Measurements from ENCODE around the gene PRF1. TPM values are rescaled to one million over a fixed set of nuclear protein-coding genes. Genes with fewer than 3 reads are reported as not detected.

Gene PRF1
- total and polyA plus RNA-seq, 2 of the 13 experiments (the other 11 are each of a cell fraction or from before 2014, with no cell fraction given): 1.00 to 1.4 TPM

GRCh38 chr10:70560511-70560941, 42.0 kb downstream of the PRF1 start (continued):
- TF ChIP-seq ZBTB20 (CRISPR knock-in tag; IDR thresholded peaks at IDR 0.05; ENCODE audit: borderline replicate concordance, low read depth) (no peak), FOXM1 (CRISPR knock-in tag; IDR thresholded peaks at IDR 0.05) (no peak), ZNF75D (CRISPR knock-in tag; IDR thresholded peaks at IDR 0.05; ENCODE audit: borderline replicate concordance) (no peak), ZNF616 (CRISPR knock-in tag; IDR thresholded peaks at IDR 0.05; ENCODE audit: low read depth) (no peak), AFF4 (CRISPR knock-in tag; IDR thresholded peaks at IDR 0.05) (no peak)

GRCh38 chr10:70559861-70560260, 42.7 kb downstream of the PRF1 start:
- Histone ChIP-seq H4K20me1 (ENCODE audit: insufficient read depth, low read length) (no peaks in the 10 kb centered on the region), H3K79me2 (ENCODE audit: insufficient read depth, low read length) (no peaks in the 10 kb centered on the region), H3K4me2 (ENCODE audit: low read depth, low read length) (no peak overlapping the region), H3K4me1 (ENCODE audit: insufficient read depth, low read length) (peaks cover 11% of the 10 kb centered on the region; the same call in 1 of the 2 replicates), H3K36me3 (replicated peaks in 1 of 2; ENCODE audit: control insufficient read depth in 1 of 2, insufficient read depth in 2 of 2, low read length in 2 of 2) (no peaks in the 10 kb centered on the region), H3K9ac (ENCODE audit: insufficient read depth, low read depth, low read length) (no peak overlapping the region), H3K27me3 (ENCODE audit: control insufficient read depth in 1 of 2, insufficient read depth in 2 of 2, low read length in 2 of 2) (peaks cover 2% of the 10 kb centered on the region in 2 experiments; a peak in 2 of 5 replicates), H3K4me3 (replicated peaks in 1 of 3; ENCODE audit: insufficient read depth in 1 of 3, low read depth in 2 of 3, low read length in 3 of 3) (no peak overlapping the region), H3K9me3 (ENCODE audit: low read length) (no peaks in the 10 kb centered on the region), H2AFZ (ENCODE audit: low read length) (no peak overlapping the region), H3K27ac (ENCODE audit: extremely low read length, insufficient read depth, low read length) (no peak overlapping the region)
- ChIA-PET CTCF (ENCODE audit: low intra/inter-chr PET ratio, low total read pairs) (interaction anchor here (2.5 kb wide), 1 partner anchor 199 kb away, joined by 26 read pairs; no protein-coding TSS in a partner anchor), POLR2A (no interaction called here)
- FAIRE-seq: no peak
- intact Hi-C loops (cut with micrococcal nuclease; ENCODE audit: unreplicated experiment) (loop anchor here (1.0 to 10.0 kb wide), 3 partner anchors 36 to 199 kb away; partner anchors contain the start of gene ADAMTS14), in situ Hi-C loops (cut with HindIII; ENCODE audit: extremely low pct_ligation_motif_present, low pct_unique_long_range_greater_than_20kb) (loop anchor here (10.0 kb wide), 1 partner anchor 325 kb away; the partner anchor contains the start of gene PCBD1)
- 53% methylated on average over 5 of the region's 5 CpGs for WGBS (ENCODE audit: low lambda C conversion rate)
- DNase-seq (ENCODE audit: low spot score): no peak
- no TSS peak for BruUV-seq (replicated peaks)
- ATAC-seq: no peak
- TF ChIP-seq MAFF (IDR thresholded peaks at IDR 0.05; ENCODE audit: low read depth, low read length) (no peak), ZNF770 (CRISPR knock-in tag; IDR thresholded peaks at IDR 0.05) (no peak), JDP2 (CRISPR knock-in tag; IDR thresholded peaks at IDR 0.05; ENCODE audit: borderline replicate concordance) (no peak), ZNF432 (CRISPR knock-in tag; IDR thresholded peaks at IDR 0.05; ENCODE audit: borderline replicate concordance) (no peak), IKZF1 (IDR thresholded peaks at IDR 0.05) (no peak), SP2 (CRISPR knock-in tag; IDR thresholded peaks at IDR 0.05) (no peak)
- TF ChIP-seq, protein P1, sequence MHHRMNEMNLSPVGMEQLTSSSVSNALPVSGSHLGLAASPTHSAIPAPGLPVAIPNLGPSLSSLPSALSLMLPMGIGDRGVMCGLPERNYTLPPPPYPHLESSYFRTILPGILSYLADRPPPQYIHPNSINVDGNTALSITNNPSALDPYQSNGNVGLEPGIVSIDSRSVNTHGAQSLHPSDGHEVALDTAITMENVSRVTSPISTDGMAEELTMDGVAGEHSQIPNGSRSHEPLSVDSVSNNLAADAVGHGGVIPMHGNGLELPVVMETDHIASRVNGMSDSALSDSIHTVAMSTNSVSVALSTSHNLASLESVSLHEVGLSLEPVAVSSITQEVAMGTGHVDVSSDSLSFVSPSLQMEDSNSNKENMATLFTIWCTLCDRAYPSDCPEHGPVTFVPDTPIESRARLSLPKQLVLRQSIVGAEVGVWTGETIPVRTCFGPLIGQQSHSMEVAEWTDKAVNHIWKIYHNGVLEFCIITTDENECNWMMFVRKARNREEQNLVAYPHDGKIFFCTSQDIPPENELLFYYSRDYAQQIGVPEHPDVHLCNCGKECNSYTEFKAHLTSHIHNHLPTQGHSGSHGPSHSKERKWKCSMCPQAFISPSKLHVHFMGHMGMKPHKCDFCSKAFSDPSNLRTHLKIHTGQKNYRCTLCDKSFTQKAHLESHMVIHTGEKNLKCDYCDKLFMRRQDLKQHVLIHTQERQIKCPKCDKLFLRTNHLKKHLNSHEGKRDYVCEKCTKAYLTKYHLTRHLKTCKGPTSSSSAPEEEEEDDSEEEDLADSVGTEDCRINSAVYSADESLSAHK (CRISPR knock-in tag; IDR thresholded peaks at IDR 0.05; ENCODE audit: borderline replicate concordance): no peak
- TF ChIP-seq, protein P2, sequence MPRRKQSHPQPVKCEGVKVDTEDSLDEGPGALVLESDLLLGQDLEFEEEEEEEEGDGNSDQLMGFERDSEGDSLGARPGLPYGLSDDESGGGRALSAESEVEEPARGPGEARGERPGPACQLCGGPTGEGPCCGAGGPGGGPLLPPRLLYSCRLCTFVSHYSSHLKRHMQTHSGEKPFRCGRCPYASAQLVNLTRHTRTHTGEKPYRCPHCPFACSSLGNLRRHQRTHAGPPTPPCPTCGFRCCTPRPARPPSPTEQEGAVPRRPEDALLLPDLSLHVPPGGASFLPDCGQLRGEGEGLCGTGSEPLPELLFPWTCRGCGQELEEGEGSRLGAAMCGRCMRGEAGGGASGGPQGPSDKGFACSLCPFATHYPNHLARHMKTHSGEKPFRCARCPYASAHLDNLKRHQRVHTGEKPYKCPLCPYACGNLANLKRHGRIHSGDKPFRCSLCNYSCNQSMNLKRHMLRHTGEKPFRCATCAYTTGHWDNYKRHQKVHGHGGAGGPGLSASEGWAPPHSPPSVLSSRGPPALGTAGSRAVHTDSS (CRISPR knock-in tag; conservative IDR thresholded peaks at IDR 0.05): no peak
